ENCODE measurements around the gene SCG3. TPM values are rescaled to one million over a fixed set of nuclear protein-coding genes. Genes with fewer than 3 reads are reported as not detected.
A peak's percentile ranks its signal among the peaks of the same experiment; 100 is the strongest.

SCG3 gene
- total RNA-seq, 1 experiment from 2014 or later, result not detected

- Mint-ChIP-seq H3K9me3 (ENCODE audit: unreplicated experiment) (no peaks in the 10 kb centered on the region), H3K36me3 (ENCODE audit: insufficient read depth, unreplicated experiment) (no peaks in the 10 kb centered on the region), H3K4me1 (ENCODE audit: low read depth, unreplicated experiment) (no peaks in the 10 kb centered on the region), H3K27me3 (ENCODE audit: insufficient read depth, unreplicated experiment) (peaks cover 25% of the 10 kb centered on the region), H3K4me3 (ENCODE audit: unreplicated experiment) (no peak overlapping the region), H3K27ac (ENCODE audit: unreplicated experiment) (no peak overlapping the region)
- intact Hi-C loops (cut with micrococcal nuclease; ENCODE audit: unreplicated experiment), result no loop called here
- Histone ChIP-seq H3K4me3 (ENCODE audit: low read depth, low read length) (no peak overlapping the region), H3K27me3 (replicated peaks; ENCODE audit: control insufficient read depth, insufficient read depth, low read length) (no peaks in the 10 kb centered on the region), H3K9me3 (no peaks in the 10 kb centered on the region), H3K36me3 (ENCODE audit: control insufficient read depth, insufficient read depth, low read length) (no peaks in the 10 kb centered on the region), H3K4me1 (no peaks in the 10 kb centered on the region)
- no peak for DNase-seq
- TF ChIP-seq CTCF (IDR thresholded peaks at IDR 0.05; ENCODE audit: insufficient read depth in 1 of 2, low read depth in 1 of 2, low read length in 1 of 2, severe bottlenecking in 1 of 2, unreplicated experiment in 1 of 2), result peak in 1 of 2 experiments; percentile 2
- no TSS peak for BruUV-seq (replicated peaks)
- CTCF ChIA-PET, result no interaction called here
- POLR2A ChIA-PET, result no interaction called here
These were observed 78.3 kb downstream of the SCG3 start for GRCh38 chr15:51759557-51760070.

DNA sequence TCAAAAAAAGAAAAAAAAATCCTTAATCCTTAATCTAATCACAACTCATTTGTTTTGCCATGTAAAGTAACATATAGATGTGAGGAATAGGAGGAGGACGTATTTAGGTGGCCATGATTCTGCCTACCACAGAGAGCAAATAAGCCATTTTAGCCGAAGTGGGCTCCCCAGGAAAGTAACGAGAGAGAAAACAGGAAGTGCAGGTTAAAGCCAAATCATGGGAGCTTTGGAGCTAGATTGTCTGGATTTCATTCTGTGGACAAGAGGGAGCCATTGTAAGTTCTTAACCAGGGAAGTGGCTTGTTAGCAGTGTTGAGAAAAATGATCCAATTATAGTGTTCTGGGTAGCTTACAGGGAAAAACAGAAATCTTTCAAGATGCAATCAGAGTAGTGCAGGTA lies 79.5 kb downstream of the SCG3 start:
- TF ChIP-seq CTCF (IDR thresholded peaks at IDR 0.05; ENCODE audit: insufficient read depth in 1 of 2, low read depth in 1 of 2, low read length in 1 of 2, severe bottlenecking in 1 of 2, unreplicated experiment in 1 of 2), result no peak
- intact Hi-C loops (cut with micrococcal nuclease; ENCODE audit: unreplicated experiment), result no loop called here
- BruUV-seq (replicated peaks), result no TSS peak
- Mint-ChIP-seq H3K9me3 (ENCODE audit: unreplicated experiment) (no peaks in the 10 kb centered on the region), H3K4me1 (ENCODE audit: low read depth, unreplicated experiment) (no peaks in the 10 kb centered on the region), H3K4me3 (ENCODE audit: unreplicated experiment) (no peak overlapping the region), H3K27ac (ENCODE audit: unreplicated experiment) (no peak overlapping the region), H3K36me3 (ENCODE audit: insufficient read depth, unreplicated experiment) (no peaks in the 10 kb centered on the region), H3K27me3 (ENCODE audit: insufficient read depth, unreplicated experiment) (peaks cover 18% of the 10 kb centered on the region)
- no peaks in the 10 kb centered on the region for H3K36me3 ChIP-seq (ENCODE audit: control insufficient read depth, insufficient read depth, low read length)
- H3K4me3 ChIP-seq (ENCODE audit: low read depth, low read length), result no peak overlapping the region
- no peaks in the 10 kb centered on the region for H3K4me1 ChIP-seq
- no peak for DNase-seq
- H3K27me3 ChIP-seq (replicated peaks; ENCODE audit: control insufficient read depth, insufficient read depth, low read length), result no peaks in the 10 kb centered on the region
- ChIA-PET CTCF (no interaction called here), POLR2A (no interaction called here)
- H3K9me3 ChIP-seq, result no peaks in the 10 kb centered on the region

GRCh38 chr15:51765751-51766150 lies 84.4 kb downstream of the SCG3 start:
- ChIA-PET CTCF (no interaction called here), POLR2A (no interaction called here)
- Histone ChIP-seq H3K27me3 (replicated peaks; ENCODE audit: control insufficient read depth, insufficient read depth, low read length) (no peaks in the 10 kb centered on the region; the same call in 1 of the 2 replicates), H3K36me3 (ENCODE audit: control insufficient read depth, insufficient read depth, low read length) (no peaks in the 10 kb centered on the region), H3K9me3 (no peaks in the 10 kb centered on the region), H3K4me1 (no peaks in the 10 kb centered on the region), H3K4me3 (ENCODE audit: low read depth, low read length) (no peak overlapping the region)
- Mint-ChIP-seq H3K4me3 (ENCODE audit: unreplicated experiment) (no peak overlapping the region), H3K4me1 (ENCODE audit: low read depth, unreplicated experiment) (no peaks in the 10 kb centered on the region), H3K27me3 (ENCODE audit: insufficient read depth, unreplicated experiment) (peaks cover 12% of the 10 kb centered on the region), H3K9me3 (ENCODE audit: unreplicated experiment) (no peaks in the 10 kb centered on the region), H3K27ac (ENCODE audit: unreplicated experiment) (no peak overlapping the region), H3K36me3 (ENCODE audit: insufficient read depth, unreplicated experiment) (no peaks in the 10 kb centered on the region)
- BruUV-seq (replicated peaks), result no TSS peak
- TF ChIP-seq CTCF (IDR thresholded peaks at IDR 0.05; ENCODE audit: insufficient read depth in 1 of 2, low read depth in 1 of 2, low read length in 1 of 2, severe bottlenecking in 1 of 2, unreplicated experiment in 1 of 2), result no peak
- no peak for DNase-seq
- intact Hi-C loops (cut with micrococcal nuclease; ENCODE audit: unreplicated experiment), result no loop called here
